GM10248 (cell line): Measurements from ENCODE around the gene SH3RF3.

Experiments
- CTCF ChIA-PET: fragments of 300-600 bp; sonication (Branson Sonifier 250); formaldehyde crosslinking; extraction: SDS; loops from one replicate; lab custom pipeline; 2021; ENCODE audit warnings: antibody characterized with exemption; lab: Yijun Ruan, JAX
- POLR2A ChIA-PET: fragments of 350-650 bp; sonication (Branson Sonifier 250); formaldehyde crosslinking; extraction: SDS; loops from one replicate; lab custom pipeline; 2020; ENCODE audit warnings: antibody characterized with exemption; lab: Yijun Ruan, JAX
- DNase-seq: peaks from one replicate; pipeline ENCODE4 v3.0.0; 2012; ENCODE audit errors: extremely low spot score
- TF ChIP-seq, protein P1 (sequence below): IDR thresholded peaks from 2 replicates; pipeline ENCODE4 v1.5.1; 2012; ENCODE audit warnings: mild to moderate bottlenecking, low read depth; ENCODE audit errors: extremely low read depth, missing control alignments, control extremely low read depth

Gene SH3RF3

DNA sequence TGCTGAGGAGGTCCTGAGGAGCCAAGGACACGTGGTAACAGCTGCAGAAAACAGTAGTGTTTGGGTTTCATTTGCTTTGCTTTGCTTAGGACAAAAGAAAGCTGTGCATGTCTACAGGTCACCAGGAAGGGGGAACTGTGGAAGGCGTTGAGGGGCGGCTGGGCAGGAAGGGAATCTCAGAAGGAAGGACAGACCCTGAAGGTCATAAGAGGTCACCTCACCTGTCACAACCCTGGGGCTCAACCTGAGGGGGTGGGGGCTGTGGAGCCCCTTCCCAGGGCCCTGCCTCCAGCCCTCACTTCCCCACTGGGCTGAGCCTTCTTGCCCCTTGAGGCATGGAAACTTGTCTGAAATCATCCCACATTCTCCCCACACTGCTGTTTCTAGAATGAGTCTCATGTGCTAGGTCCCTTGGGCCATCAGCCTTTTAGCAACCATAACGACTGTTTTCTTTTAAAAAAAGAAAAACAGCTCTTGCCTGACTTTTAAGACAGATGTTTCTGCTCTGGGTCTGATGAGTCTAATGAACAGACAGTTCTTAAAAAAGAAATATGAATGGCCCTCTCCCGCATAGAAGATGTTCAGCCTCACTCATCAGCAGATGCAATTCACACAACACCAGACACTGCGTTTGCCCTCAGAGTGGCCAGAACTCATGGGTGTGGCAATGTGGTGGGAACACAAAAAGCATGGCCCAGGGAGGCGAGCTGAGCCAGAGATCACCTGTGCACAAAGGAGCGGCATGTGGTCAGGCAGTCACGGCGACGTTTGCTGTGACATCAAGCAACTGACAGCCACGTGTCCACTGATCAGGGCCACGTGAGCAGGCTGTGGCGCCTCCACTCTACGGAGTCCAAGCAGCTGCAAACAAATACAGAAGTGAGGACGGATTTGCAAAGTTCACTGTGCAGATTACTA lies 400.8 kb downstream of the SH3RF3 start:
- ChIA-PET POLR2A (no interaction called here), CTCF (interaction anchor here (1.1 to 8.4 kb wide), 3 partner anchors 12 to 19 kb away, joined by 4 to 73 read pairs (median 4); no protein-coding TSS in a partner anchor)
- TF ChIP-seq, protein P1, sequence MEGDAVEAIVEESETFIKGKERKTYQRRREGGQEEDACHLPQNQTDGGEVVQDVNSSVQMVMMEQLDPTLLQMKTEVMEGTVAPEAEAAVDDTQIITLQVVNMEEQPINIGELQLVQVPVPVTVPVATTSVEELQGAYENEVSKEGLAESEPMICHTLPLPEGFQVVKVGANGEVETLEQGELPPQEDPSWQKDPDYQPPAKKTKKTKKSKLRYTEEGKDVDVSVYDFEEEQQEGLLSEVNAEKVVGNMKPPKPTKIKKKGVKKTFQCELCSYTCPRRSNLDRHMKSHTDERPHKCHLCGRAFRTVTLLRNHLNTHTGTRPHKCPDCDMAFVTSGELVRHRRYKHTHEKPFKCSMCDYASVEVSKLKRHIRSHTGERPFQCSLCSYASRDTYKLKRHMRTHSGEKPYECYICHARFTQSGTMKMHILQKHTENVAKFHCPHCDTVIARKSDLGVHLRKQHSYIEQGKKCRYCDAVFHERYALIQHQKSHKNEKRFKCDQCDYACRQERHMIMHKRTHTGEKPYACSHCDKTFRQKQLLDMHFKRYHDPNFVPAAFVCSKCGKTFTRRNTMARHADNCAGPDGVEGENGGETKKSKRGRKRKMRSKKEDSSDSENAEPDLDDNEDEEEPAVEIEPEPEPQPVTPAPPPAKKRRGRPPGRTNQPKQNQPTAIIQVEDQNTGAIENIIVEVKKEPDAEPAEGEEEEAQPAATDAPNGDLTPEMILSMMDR, result no peak
- DNase-seq, result no peak

DNA sequence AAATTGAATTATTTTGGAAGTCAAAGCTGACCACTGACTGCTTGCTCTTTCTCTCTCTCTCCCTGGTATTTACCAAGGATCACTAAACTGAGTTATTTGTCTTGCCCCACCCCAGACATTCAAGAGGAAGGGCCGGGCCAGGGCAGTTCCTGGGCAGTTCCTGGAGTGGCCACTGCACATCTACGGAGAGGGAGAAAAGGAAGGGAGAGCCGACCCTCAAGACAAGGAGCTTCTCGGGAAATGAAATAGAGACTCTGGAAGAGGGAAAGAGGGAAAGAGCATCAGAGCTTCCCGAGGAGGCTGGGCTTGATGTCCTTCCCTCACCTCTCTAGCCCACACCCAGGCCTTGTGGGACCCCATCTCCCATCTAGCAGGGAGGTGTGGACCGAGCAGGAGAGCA lies 401.7 kb downstream of the SH3RF3 start:
- TF ChIP-seq, protein P1, result no peak
- CTCF ChIA-PET, result interaction anchor here (1.5 to 8.4 kb wide), 2 partner anchors 11 to 15 kb away, joined by 4 to 73 read pairs; no protein-coding TSS in a partner anchor
- DNase-seq, result no peak
- POLR2A ChIA-PET, result no interaction called here

DNA sequence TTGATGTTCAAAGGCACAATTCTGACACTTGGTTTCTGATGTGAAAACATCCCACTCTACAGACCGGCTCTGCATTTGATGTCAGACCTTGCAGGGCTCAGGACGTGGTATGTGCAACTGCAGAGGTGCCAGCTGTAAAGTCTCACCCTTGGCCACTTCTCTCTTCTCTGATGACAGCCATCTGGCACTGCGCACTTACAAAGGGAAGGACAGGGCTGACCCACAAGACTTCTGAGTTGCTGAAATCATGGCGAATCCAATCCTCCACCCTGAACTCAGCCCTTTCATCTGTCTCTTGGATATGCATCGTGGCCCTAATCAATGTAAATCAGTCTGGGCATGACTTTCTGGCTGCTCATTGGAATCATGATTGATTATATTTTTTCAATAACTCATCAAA lies 402.2 kb downstream of the SH3RF3 start:
- DNase-seq, result no peak
- CTCF ChIA-PET, result interaction anchor here (1.5 to 8.4 kb wide), 2 partner anchors 11 to 14 kb away, joined by 4 to 73 read pairs; no protein-coding TSS in a partner anchor
- POLR2A ChIA-PET, result no interaction called here
- TF ChIP-seq, protein P1, result no peak

DNA sequence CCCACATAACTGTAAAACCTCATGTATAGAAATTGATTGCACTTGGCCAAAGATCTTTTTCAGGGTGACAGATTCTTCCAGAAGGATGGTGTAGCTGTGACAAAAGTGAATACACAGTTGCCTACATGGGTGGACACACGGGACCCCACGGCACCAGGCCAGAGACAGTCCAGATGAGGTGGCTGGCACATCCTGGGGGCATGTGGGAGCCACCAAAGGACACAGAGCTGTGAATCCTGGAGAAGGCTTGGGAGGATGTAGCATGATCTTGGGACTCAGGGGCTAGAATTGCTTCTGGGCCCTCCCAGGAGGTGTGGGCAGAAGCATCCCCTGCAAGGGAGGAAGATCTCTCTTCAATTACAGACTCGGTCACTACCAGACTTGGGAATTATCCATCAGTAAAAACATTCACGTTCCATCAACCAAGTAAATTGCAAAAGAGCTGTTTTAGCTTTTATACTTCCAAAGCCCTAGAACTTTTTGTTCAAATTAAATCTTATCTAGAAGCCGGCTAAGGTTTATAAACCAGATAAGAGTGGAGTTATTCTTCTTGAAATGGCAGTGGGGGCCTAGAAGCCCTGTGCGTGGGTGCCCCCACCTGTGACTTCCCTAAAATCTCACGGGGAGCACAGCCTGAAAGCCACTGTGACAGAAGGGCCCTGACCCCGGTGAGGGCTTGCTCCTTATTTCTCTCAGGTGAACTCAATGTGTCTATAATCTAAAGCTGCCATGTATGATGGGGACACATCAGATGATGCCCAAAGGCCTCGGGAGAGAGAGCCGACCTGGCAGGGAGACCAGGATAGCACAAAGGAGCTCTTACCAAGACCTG lies 403.1 kb downstream of the SH3RF3 start:
- POLR2A ChIA-PET, result no interaction called here
- TF ChIP-seq, protein P1, result no peak
- CTCF ChIA-PET, result interaction anchor here (0.9 to 8.4 kb wide), 5 partner anchors 9 to 142 kb away, joined by 3 to 73 read pairs (median 5); no protein-coding TSS in a partner anchor
- no peak for DNase-seq

DNA sequence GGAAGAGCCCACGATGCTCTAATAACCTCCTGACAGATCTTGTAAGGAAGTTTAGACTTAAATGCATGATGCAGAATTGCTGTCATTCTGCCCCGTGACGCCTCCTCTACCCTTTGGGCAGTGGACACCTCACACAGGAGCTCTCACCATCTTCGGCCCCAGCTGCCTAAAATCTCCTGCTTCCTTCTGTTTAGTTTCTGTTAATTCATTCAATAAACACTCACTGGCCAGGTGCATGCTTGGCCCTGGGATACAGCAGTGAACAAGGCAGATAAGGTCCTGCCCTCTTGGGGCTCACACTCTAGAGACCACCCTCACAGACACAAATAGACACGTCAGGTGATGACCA lies 403.7 kb downstream of the SH3RF3 start:
- TF ChIP-seq, protein P1, result no peak
- no peak for DNase-seq
- ChIA-PET CTCF (interaction anchor here (0.9 to 8.4 kb wide), 5 partner anchors 9 to 141 kb away, joined by 3 to 73 read pairs (median 5); no protein-coding TSS in a partner anchor), POLR2A (no interaction called here)

DNA sequence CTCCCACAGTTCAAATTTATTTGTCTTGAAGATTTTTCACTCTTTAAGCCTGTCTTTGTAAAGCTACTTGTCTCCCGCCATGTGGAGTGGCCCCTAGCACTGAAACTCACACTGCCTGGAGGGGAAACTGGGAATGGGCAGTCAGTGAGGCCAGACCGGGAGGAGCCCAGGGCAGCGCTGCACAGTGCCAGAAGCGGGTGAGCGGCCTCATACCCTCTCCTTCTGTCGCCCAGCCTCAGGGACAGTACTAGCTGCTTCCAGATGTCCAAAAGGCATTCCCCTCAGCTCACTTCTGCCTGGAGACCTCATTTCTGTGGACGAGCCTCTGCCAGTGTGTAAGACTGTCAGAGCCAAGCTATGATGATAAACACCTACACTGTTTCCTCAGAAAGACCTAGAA lies 404.8 kb downstream of the SH3RF3 start:
- DNase-seq, result no peak
- CTCF ChIA-PET, result interaction anchor here (0.7 to 8.4 kb wide), 6 partner anchors 8 to 203 kb away, joined by 3 to 73 read pairs (median 4); no protein-coding TSS in a partner anchor
- POLR2A ChIA-PET, result no interaction called here
- TF ChIP-seq, protein P1, result no peak
